Activated T-cell treated with anti-CD3 and anti-CD28 coated beads, Interleukin-2, amount 50 U/mL, for 72 hours (primary cell): Measurements from ENCODE around the gene OGA. TPM values are rescaled to one million over a fixed set of nuclear protein-coding genes. Genes with fewer than 3 reads are reported as not detected.

ENCODE experiments used
- ATAC-seq, 2 donors: fragments of 150-1000 bp; cut with Tn5 transposase; replicated peaks in 1 of 2; 2 replicates each; pipeline ENCODE4 v1.10.0; 2021; ENCODE audit warnings: moderate library complexity in 2 of 2, mild to moderate bottlenecking in 1 of 2
- DNase-seq, 2 donors: peaks; one replicate each; pipeline ENCODE4 v3.0.0; 2021 to 2022; ENCODE audit warnings: mixed read lengths in 1 of 2
- H3K27ac Mint-ChIP-seq: one replicate; pipeline ENCODE4 v1.8.0; 2022; ENCODE audit warnings: mild to moderate bottlenecking, moderate library complexity, mixed read lengths
- H3K27me3 Mint-ChIP-seq: one replicate; pipeline ENCODE4 v1.8.0; 2022; ENCODE audit warnings: low read depth, mixed read lengths
- H3K36me3 Mint-ChIP-seq, 2 donors: one replicate each; pipeline ENCODE4 v1.8.0; 2022; ENCODE audit warnings: mixed read lengths in 2 of 2, mild to moderate bottlenecking in 1 of 2; ENCODE audit not compliant: insufficient read depth in 2 of 2
- H3K4me1 Mint-ChIP-seq: one replicate; pipeline ENCODE4 v1.8.0; 2022; ENCODE audit warnings: low read depth, mixed read lengths
- H3K4me3 Mint-ChIP-seq, 2 donors: one replicate each; pipeline ENCODE4 v1.8.0; 2022; ENCODE audit warnings: mild to moderate bottlenecking in 2 of 2, mixed read lengths in 2 of 2, moderate library complexity in 2 of 2
- H3K9me3 Mint-ChIP-seq, 2 donors: one replicate each; pipeline ENCODE4 v1.8.0; 2022; ENCODE audit warnings: mixed read lengths in 2 of 2
- total RNA-seq, 2 donors: library from RNA; stranded (reverse); gene quantifications; one replicate each; pipeline ENCODE4 v1.2.3, GENCODE V29; 2022

Gene OGA
- total RNA-seq, 2 donors from 2014 or later: 165 to 170 TPM

DNA sequence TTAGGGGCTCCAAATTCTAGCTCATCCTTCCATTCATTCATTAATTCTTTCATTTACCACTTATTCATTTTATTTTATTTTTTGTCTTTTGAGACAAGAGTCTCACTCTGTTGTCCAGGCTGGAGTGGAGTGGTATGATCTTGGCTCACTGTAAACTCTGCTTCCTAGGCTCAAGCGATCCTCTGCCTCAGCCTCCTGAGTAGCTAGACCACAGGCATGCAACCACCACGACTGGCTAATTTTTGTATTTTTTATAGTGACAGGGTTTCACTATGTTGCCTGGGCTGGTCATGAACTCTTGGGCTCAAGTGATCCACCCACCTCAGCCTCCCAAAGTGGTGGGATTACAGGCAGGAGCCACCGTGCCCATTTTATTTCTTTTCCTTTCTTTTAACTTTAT lies 74.0 kb downstream of the OGA start:
- DNase-seq: no peak
- H3K27ac Mint-ChIP-seq: no peak overlapping the region
- no peaks in the 10 kb centered on the region for H3K4me1 Mint-ChIP-seq
- H3K36me3 Mint-ChIP-seq: no peaks in the 10 kb centered on the region
- no peak for ATAC-seq
- H3K4me3 Mint-ChIP-seq: no peak overlapping the region
- peaks cover 29% of the 10 kb centered on the region for H3K27me3 Mint-ChIP-seq
- H3K9me3 Mint-ChIP-seq: no peaks in the 10 kb centered on the region

DNA sequence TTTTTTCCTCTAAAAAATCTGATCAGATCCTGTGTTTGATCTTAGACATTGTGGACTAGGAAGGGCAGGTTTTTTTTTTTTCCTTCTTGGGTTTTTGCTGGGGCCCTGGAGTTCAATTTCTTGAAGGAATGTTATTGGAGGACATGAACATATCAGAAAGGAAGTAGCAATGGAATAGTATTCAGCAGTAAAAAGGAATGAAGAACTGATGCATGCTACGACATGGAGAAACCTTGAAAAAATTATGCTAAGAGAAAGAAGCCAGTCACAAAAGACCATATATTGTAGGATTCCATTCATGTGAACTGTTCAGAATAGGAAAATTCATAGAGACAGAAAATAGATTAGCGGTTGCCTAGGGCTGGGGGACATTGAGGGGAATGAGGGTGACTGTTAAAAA lies 76.3 kb downstream of the OGA start:
- DNase-seq (no peak), ATAC-seq (no peak)
- Mint-ChIP-seq H3K27me3 (peaks cover 29% of the 10 kb centered on the region), H3K27ac (no peak overlapping the region), H3K9me3 (no peaks in the 10 kb centered on the region), H3K4me1 (no peaks in the 10 kb centered on the region), H3K4me3 (no peak overlapping the region), H3K36me3 (no peaks in the 10 kb centered on the region)

DNA sequence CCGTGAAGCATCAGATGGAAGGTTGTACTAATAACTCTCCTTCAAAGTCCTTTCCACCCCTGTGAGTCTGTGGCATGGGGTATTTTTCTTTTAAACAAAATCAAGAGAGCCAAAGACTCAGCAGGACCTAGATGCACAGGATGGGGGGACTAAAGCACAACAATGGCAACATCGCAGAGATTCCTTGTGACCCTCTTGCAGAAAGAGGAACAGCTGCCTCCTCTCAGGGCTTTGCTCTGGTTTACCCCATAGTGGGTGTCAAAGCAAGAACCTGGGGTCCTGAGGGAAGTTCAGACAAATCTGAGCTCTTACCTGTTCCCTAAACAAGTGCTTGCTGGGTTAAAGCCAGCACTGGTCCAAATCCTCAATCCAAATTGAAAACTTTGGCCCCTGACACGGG lies 81.6 kb downstream of the OGA start:
- no peak overlapping the region for H3K27ac Mint-ChIP-seq
- ATAC-seq (no peak), DNase-seq (no peak)
- no peaks in the 10 kb centered on the region for H3K36me3 Mint-ChIP-seq
- no peak overlapping the region for H3K4me3 Mint-ChIP-seq
- H3K4me1 Mint-ChIP-seq: no peaks in the 10 kb centered on the region
- no peaks in the 10 kb centered on the region for H3K9me3 Mint-ChIP-seq
- peaks cover 34% of the 10 kb centered on the region for H3K27me3 Mint-ChIP-seq

Other genes with a start within 250 kb of the OGA start
- 10 to 100 TPM; 34.8 to 38.0 TPM for gene POLL, start 230.2 kb downstream of the OGA start, total RNA-seq
- gene DPCD, start 230.1 kb downstream of the OGA start, total RNA-seq: 1 to 10 TPM; 4.5 to 4.7 TPM
- gene FBXW4, start 123.3 kb downstream of the OGA start, total RNA-seq: 10 to 100 TPM; 64.4 to 64.6 TPM
- gene FGF8, start 42.3 kb downstream of the OGA start, total RNA-seq: under 1 TPM; 0.43 to 0.49 TPM
- 100 to 1,000 TPM in 1 of 2 donors, 10 to 100 TPM in 1; 94.5 to 113 TPM for gene NPM3, start 35.0 kb downstream of the OGA start, total RNA-seq
- gene KCNIP2, start 25.4 kb upstream of the OGA start, total RNA-seq: 1 to 10 TPM; 2.2 to 3.1 TPM
- 10 to 100 TPM; 20.1 to 23.1 TPM for gene ARMH3, start 237.7 kb upstream of the OGA start, total RNA-seq
- gene HPS6, start 246.9 kb upstream of the OGA start, total RNA-seq: 10 to 100 TPM; 11.8 to 14.0 TPM